Tibial artery (tissue), 4 donors: ENCODE data around the gene CIB2.

ENCODE experiments used
- DNase-seq, 2 donors: peaks; one replicate each; pipeline ENCODE4 v3.0.0-alpha.2; 2019
- H3K27ac ChIP-seq, 2 donors: fragments of 200-600 bp; sonication (generic) in 1 of 2; 1 replicate in 1 of 2; 2 replicates in 1 of 2; pipeline ENCODE4 v1.5.1; 2018 to 2019; ENCODE audit warnings: mild to moderate bottlenecking in 1 of 2
- H3K27me3 ChIP-seq, 2 donors: fragments of 200-600 bp; sonication (generic) in 1 of 2; one replicate each; pipeline versions ENCODE4 v1.5.1 to v1.6.0; 2016 to 2019
- H3K36me3 ChIP-seq, 3 donors: fragments of 200-600 bp; sonication (generic) in 2 of 3; one replicate each; pipeline ENCODE4 v1.5.1; 2016 to 2019; ENCODE audit warnings: mild to moderate bottlenecking in 2 of 3
- H3K4me1 ChIP-seq, 4 donors: fragments of 200-600 bp; sonication (generic) in 2 of 4; 1 replicate in 3 of 4; 2 replicates in 1 of 4; pipeline ENCODE4 v1.5.1; 2016 to 2019
- H3K4me3 ChIP-seq, 2 donors: fragments of 200-600 bp; sonication (generic) in 1 of 2; 1 replicate in 1 of 2; 2 replicates in 1 of 2; pipeline ENCODE4 v1.5.1; 2018 to 2019; ENCODE audit warnings: mild to moderate bottlenecking in 2 of 2
- H3K9me3 ChIP-seq, 3 donors: fragments of 200-600 bp; sonication (generic) in 1 of 3; one replicate each; pipeline ENCODE4 v1.5.1; 2016 to 2019
- intact Hi-C: fragments of 100-400 bp; cut with DNase I; formaldehyde crosslinking; loops from one replicate; pipeline ENCODE4 v1.15.0; 2023; ENCODE audit warnings: low total_unique reads
- TF ChIP-seq, protein P1 (sequence below), 2 experiments: fragments of 200-600 bp in 1 of 2; fragments of 450-650 bp in 1 of 2; IDR thresholded peaks; one replicate each; pipeline ENCODE4 v1.5.1; 2017 to 2019; ENCODE audit warnings: antibody characterized with exemption in 2 of 2, mild to moderate bottlenecking in 1 of 2, moderate library complexity in 1 of 2

CIB2 gene

DNA sequence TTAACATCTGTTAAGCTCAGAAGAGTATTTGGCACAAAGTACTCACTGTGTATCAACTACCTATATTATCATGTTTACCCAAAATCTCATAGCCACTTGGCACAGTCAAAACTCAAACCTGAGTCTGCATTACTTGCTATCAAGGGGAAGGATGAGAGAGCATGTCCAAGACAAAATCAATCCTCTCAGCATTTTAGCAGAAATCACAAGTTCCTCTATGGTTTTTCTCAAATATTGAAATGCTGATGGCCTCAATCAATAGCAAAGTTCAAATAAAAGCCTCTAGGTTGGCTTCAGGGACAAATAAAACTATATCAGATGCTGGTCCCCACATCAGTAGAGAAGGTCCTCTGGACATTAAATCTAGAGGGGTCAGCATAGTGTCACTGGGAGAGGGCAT, 68.0 kb downstream of the CIB2 start:
- Histone ChIP-seq H3K4me3 (no peak overlapping the region), H3K9me3 (no peaks in the 10 kb centered on the region), H3K27me3 (no peaks in the 10 kb centered on the region), H3K36me3 (no peaks in the 10 kb centered on the region), H3K4me1 (peaks cover 0 to 100% (median 76%) of the 10 kb centered on the region in 4 donors), H3K27ac (peak overlapping the region; percentile 81 to 87)
- intact Hi-C loops: no loop called here
- DNase-seq: no peak
- TF ChIP-seq, protein P1, sequence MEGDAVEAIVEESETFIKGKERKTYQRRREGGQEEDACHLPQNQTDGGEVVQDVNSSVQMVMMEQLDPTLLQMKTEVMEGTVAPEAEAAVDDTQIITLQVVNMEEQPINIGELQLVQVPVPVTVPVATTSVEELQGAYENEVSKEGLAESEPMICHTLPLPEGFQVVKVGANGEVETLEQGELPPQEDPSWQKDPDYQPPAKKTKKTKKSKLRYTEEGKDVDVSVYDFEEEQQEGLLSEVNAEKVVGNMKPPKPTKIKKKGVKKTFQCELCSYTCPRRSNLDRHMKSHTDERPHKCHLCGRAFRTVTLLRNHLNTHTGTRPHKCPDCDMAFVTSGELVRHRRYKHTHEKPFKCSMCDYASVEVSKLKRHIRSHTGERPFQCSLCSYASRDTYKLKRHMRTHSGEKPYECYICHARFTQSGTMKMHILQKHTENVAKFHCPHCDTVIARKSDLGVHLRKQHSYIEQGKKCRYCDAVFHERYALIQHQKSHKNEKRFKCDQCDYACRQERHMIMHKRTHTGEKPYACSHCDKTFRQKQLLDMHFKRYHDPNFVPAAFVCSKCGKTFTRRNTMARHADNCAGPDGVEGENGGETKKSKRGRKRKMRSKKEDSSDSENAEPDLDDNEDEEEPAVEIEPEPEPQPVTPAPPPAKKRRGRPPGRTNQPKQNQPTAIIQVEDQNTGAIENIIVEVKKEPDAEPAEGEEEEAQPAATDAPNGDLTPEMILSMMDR (IDR thresholded peaks at IDR 0.05): no peak

DNA sequence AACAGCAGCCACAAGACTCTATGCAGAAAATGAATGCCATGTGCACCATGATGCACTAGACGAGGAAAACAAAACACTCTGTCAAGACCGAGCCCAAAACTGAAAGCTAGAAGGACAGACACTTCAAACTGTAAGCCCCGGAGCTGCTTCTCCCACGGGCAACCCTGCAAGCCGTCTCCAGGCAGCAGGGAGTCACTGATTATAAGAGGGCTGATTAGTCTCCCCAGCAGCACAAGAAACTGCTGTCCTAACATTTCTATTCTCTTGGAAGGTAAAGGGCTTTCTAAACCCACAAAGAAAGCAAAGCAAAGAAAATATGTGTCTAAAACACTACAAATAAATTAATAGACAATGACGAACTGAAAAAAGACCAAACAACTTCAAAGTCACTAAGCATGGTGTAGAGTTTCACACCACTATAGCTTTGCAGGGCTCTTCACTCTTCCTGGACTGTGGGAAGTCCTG, 69.2 kb downstream of the CIB2 start:
- no peaks in the 10 kb centered on the region for H3K36me3 ChIP-seq
- H3K4me1 ChIP-seq: peaks cover 0 to 100% (median 69%) of the 10 kb centered on the region in 4 donors
- TF ChIP-seq, protein P1 (IDR thresholded peaks at IDR 0.05): no peak
- peak overlapping the region; percentile 81 to 87 for H3K27ac ChIP-seq
- peak in 1 of 2 donors; percentile 65 for DNase-seq
- no peaks in the 10 kb centered on the region for H3K27me3 ChIP-seq
- H3K4me3 ChIP-seq: no peak overlapping the region
- intact Hi-C loops: no loop called here
- no peaks in the 10 kb centered on the region for H3K9me3 ChIP-seq

GRCh38 chr15:78060232-78060631, 71.0 kb downstream of the CIB2 start:
- no peaks in the 10 kb centered on the region for H3K27me3 ChIP-seq
- intact Hi-C loops: no loop called here
- H3K36me3 ChIP-seq: no peaks in the 10 kb centered on the region
- peak in 1 of 2 donors; percentile 42 for DNase-seq
- H3K9me3 ChIP-seq: no peaks in the 10 kb centered on the region
- peaks cover 0 to 100% (median 69%) of the 10 kb centered on the region in 4 donors for H3K4me1 ChIP-seq
- TF ChIP-seq, protein P1 (IDR thresholded peaks at IDR 0.05): no peak
- H3K4me3 ChIP-seq: no peak overlapping the region
- H3K27ac ChIP-seq: peak overlapping the region; percentile 81 to 87

GRCh38 chr15:78059110-78059839, 72.0 kb downstream of the CIB2 start:
- Histone ChIP-seq H3K27me3 (no peaks in the 10 kb centered on the region), H3K36me3 (no peaks in the 10 kb centered on the region), H3K4me1 (peaks cover 0 to 100% (median 67%) of the 10 kb centered on the region in 4 donors), H3K4me3 (no peak overlapping the region), H3K9me3 (no peaks in the 10 kb centered on the region), H3K27ac (peak overlapping the region; percentile 54 to 87)
- DNase-seq: peak in 1 of 2 donors; percentile 59
- intact Hi-C loops: no loop called here
- TF ChIP-seq, protein P1 (IDR thresholded peaks at IDR 0.05): no peak

GRCh38 chr15:78058401-78058935, 72.8 kb downstream of the CIB2 start:
- peak overlapping the region; percentile 59 to 87 for H3K27ac ChIP-seq
- H3K27me3 ChIP-seq: no peaks in the 10 kb centered on the region
- TF ChIP-seq, protein P1 (IDR thresholded peaks at IDR 0.05): no peak
- DNase-seq: peak in 1 of 2 donors; percentile 53
- H3K36me3 ChIP-seq: peaks cover 3 to 7% (median 5%) of the 10 kb centered on the region in 3 donors
- no peaks in the 10 kb centered on the region for H3K9me3 ChIP-seq
- no peak overlapping the region for H3K4me3 ChIP-seq
- intact Hi-C loops: no loop called here
- peaks cover 0 to 92% (median 59%) of the 10 kb centered on the region in 4 donors for H3K4me1 ChIP-seq
